Inflammatory macrophage (primary cell): ENCODE data around the gene NYNRIN.
A peak's percentile ranks its signal among the peaks of the same experiment; 100 is the strongest.
"Not testable (repeated sequence)": the region's sequence is repeated elsewhere in the genome, so short reads cannot be mapped to it uniquely, and the experiment has no call there.

Source experiments
- DNase-seq, 2 donors: peaks; one replicate each; pipeline ENCODE4 v3.0.0-alpha.2; 2020 to 2022
- total RNA-seq, 18 experiments: gene quantifications; one replicate each; lab custom pipeline; 2026; ENCODE audit warnings: mixed read lengths in 6 of 18, inconsistent platforms in 2 of 18; lab: John Stamatoyannopoulos, UW

The NYNRIN gene
- total RNA-seq, result 0 to 0.36 (median 0.11) reads per million in 18 experiments

- no peak for DNase-seq
Observed at GRCh38 chr14:24398653-24399446, at the start of gene NYNRIN. Gene NYNRIN (plus strand): TSS chr14:24399003. CDS start chr14:24399247, 244 bp downstream.

DNA sequence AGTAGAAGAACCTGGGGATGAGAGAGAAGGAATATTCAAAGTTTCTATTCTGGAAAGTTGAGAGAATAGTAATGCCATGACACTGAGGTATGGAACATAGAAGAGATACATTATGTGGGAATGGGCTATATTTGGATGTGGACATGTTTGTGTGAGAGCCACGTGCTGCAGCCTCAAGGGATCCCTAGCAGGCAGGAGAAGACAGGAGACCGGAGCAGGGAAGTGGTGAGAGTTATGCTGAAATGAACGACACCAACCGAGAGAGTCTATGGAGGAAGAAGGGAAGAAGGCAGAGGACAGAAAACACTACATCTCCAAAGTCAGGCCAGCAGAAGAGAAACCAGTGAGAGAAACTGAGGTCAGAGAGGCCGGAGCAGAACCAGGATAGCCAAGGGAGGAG, 49.1 kb upstream of the NYNRIN start:
- DNase-seq, result no peak

- peak; percentile 42 to 58 for DNase-seq
Observed at GRCh38 chr14:24351517-24351916, 47.3 kb upstream of the NYNRIN start.

- DNase-seq, result peak in 1 of 2 donors; percentile 29
Observed at GRCh38 chr14:24353559-24354481, 45.0 kb upstream of the NYNRIN start.

- not testable (repeated sequence) for DNase-seq
Observed at GRCh38 chr14:24354482-24354825, 44.3 kb upstream of the NYNRIN start.

DNA sequence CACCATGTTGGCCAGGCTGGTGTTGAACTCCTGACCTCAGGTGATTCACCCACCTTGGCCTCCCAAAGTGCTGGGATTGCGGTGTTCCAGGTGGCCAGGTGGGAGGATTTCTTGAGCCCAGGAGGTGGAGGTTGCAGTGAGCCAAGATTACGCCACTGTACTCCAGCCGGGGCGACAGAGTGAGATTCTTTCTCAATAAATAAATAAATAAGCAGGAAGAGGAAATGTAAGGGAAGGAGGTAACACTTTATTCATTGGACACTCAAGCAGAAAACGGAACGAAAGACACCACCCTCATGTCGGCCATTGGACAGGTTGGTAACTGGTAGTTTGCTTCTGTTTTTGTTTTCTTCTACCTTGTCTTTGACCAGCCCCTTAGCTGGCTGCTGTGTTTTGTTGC, 43.8 kb upstream of the NYNRIN start:
- DNase-seq, result peak in 1 of 2 donors; percentile 35

GRCh38 chr14:24356208-24356607, 42.6 kb upstream of the NYNRIN start:
- DNase-seq, result no peak

DNA sequence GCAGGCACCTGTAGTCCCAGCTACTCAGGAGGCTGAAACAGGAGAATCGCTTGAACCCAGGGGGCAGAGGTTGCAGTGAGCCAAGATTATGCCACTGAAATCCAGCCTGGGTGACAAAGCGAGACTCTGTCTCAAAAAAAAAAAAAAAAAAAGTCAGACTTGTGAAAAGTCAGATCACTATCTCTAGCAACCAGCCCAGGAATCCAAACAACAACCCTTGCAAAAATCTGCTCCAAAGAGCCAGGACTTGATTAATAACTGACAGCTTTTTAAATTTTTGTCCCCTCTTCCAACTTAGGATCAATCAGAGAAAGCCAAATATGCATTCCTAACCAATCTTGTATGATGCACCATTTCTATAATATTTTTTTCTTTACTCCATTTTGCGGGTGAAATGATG, 38.5 kb upstream of the NYNRIN start:
- DNase-seq, result no peak

DNA sequence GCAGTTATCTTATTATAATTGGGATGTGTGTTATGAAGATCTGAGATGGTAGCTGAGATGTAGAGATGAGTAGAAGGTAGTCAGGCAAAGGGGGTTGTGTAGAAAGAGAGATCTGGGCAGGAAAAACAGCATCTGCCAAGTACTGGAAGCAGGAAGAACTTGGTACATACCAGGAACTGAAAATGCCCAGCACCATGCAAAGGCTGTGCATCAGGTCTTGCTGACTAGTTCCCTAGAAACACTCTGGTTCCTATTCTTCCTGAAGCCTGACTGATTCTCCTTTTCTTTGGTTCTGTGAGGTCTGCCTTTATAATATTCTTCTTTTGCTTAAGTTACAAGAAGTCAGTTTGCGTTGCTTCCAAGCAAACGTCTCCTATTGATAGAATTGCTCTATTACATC, 37.5 kb upstream of the NYNRIN start:
- peak; percentile 45 to 54 for DNase-seq

DNA sequence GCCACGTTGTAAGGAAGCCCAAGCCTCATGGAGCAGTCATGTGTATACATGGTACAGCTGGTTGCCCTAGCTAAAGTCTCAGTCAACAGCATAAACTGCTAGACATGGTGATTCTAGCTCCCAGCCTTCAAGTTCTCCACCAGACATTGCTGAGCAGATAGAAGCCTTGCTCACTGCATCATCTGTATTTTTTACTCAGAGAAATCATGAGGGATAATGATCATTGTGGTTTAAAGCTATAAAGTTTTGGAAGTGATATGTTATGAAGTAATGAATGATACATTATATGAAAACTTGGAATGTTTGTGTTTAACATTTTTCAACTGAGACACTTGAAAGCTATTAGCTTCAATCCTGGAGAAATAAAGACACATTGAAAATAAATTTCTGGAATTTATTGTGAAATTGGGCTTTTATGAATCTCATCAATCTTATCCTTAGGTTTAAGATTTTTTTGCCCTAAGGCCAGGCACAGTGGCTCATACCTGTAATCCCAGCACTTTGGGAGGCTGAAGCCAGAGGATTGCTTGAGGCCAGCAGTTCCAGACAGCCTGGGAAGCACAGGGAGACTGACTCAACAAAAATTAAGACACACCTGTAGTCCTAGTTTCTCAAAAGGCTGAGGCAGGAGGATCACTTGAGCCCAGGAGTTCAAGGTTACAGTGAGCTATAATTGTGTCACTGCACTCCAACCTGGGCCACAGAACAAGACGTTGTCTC, 36.4 kb upstream of the NYNRIN start:
- DNase-seq, result no peak

- DNase-seq, result no peak
Observed at GRCh38 chr14:24363401-24363800, 35.4 kb upstream of the NYNRIN start.

DNA sequence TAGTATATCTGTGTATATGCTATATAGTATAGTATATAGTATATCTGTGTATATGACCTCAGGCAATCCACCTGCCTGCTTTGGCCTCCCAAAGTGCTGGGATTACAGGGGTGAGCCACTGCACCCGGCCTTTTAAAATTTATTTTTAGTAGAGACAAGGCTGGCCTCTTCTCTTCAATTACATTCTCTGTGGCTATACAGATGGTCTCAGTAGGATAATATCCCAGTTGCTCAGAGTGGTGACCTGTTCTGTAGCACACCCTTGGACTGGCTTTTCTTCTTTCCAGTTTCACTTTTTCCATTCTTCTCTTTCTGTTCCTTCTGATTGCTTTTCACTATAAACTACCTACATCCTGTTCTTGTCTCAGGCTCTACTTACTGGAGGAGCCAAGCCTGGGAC, 34.0 kb upstream of the NYNRIN start:
- no peak for DNase-seq

- peak; percentile 69 to 80 for DNase-seq
Observed at GRCh38 chr14:24365600-24366412, 33.0 kb upstream of the NYNRIN start.

DNA sequence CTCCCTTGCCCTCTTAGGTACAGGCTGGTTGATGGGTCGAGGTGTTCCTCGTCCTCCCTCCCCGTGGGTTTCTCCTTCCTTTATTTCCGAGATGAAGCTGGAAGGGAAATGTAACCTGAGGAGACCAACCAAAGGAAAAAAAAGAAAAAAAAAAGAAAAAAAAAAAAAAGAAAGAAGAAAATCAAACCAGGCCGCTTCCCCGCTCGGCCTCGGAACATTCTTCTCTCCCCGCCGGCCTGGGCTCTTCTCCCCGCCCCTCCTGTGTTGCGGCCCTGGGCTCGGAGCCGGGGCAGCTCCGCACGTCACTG, 32.4 kb upstream of the NYNRIN start:
- no peak for DNase-seq

DNA sequence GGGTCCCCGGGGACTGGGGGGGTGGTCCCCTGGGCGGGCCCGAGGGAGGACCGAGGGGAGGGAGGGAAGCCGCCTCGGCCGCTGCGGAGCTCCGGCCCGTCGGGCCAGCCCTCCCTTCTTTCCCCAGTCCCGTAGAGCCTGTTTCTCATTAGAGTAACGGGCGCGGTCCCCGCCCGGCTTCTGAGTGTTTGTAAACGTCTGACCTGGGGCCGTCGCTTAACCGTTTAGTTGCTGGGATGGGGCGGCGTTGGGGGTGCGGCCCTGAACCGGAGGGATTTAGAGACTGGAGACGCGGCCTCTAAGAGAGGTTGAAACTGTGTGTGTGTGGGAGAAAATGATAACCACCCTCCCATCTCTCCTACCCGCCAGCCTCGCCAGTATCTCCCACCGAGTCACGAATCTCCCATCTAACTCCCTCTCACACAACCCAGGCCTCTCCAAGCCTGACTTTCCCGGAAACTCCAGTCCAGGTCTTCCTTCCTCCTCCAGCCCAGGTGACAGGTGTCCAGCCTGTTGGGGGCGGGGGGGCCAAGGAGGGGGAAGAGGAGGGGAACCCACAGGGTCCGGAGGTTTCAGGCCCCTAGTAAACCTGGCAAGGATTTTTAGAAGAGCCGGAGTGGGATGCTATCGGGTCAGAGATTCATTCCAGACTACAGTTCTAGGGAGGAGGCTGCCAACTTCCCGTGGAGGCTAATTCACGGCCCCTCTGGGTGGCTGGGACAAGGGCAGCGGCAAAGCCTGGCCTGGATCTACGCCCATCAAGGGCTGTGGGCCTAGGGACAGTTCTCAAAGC, 31.9 kb upstream of the NYNRIN start:
- no peak for DNase-seq

- DNase-seq, result no peak
Observed at GRCh38 chr14:24367514-24368211, 31.1 kb upstream of the NYNRIN start, which contains the start of gene NFATC4. Gene NFATC4 (plus strand): TSS chr14:24368184. CDS start chr14:24368341, 157 bp downstream.

DNA sequence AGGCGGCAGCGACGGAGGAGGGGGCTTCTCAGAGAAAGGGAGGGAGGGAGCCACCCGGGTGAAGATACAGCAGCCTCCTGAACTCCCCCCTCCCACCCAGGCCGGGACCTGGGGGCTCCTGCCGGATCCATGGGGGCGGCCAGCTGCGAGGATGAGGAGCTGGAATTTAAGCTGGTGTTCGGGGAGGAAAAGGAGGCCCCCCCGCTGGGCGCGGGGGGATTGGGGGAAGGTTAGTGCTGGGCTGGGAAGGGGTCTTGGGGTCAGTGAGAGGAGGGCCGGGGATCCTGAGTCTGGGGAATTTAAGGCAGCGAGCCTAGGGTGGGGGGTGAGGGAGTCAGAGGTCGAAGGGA, 30.6 kb upstream of the NYNRIN start:
- DNase-seq, result no peak

GRCh38 chr14:24368562-24369252, 30.1 kb upstream of the NYNRIN start:
- no peak for DNase-seq

- no peak for DNase-seq
Observed at GRCh38 chr14:24369463-24369862, 29.3 kb upstream of the NYNRIN start.
